SW480 (cell line): ENCODE results near the gene EID2B.

Source experiments
- DNase-seq: peaks from one replicate; pipeline ENCODE4 v3.0.0-alpha.2; 2016; ENCODE audit warnings: low spot score

Gene EID2B

GRCh38 chr19:39498798-39499642, 33.6 kb downstream of the EID2B start, which contains the start of gene DLL3:
TSS of gene DLL3 (plus strand) at chr19:39498947. CDS start at chr19:39498975, 28 bp downstream.
- peak; percentile 34 for DNase-seq

- DNase-seq: peak; percentile 77
Observed at GRCh38 chr19:39497996-39498797, 34.5 kb downstream of the EID2B start.

GRCh38 chr19:39497701-39497995, 35.0 kb downstream of the EID2B start:
- no peak for DNase-seq

- DNase-seq: no peak
Observed at GRCh38 chr19:39496063-39496462, 36.6 kb downstream of the EID2B start.

GRCh38 chr19:39494661-39495060, 38.0 kb downstream of the EID2B start:
- DNase-seq: no peak

- no peak for DNase-seq
Observed at GRCh38 chr19:39492788-39493187, 39.9 kb downstream of the EID2B start.

GRCh38 chr19:39492225-39492624, 40.4 kb downstream of the EID2B start:
- no peak for DNase-seq

GRCh38 chr19:39489756-39490155, 42.9 kb downstream of the EID2B start:
- no peak for DNase-seq

GRCh38 chr19:39483141-39483540, 49.5 kb downstream of the EID2B start:
- no peak for DNase-seq

- no peak for DNase-seq
Observed at GRCh38 chr19:39481676-39482075, 51.0 kb downstream of the EID2B start.

GRCh38 chr19:39481229-39481545, 51.5 kb downstream of the EID2B start:
- DNase-seq: no peak
